Stimulated activated CD4-positive, alpha-beta T cell treated with anti-CD3 and anti-CD28 coated beads, Interleukin-4, amount 100 ng/mL, for 4 hours (primary cell): ENCODE results near the gene PCGF3.
"Not testable (repeated sequence)": the region's sequence is repeated elsewhere in the genome, so short reads cannot be mapped to it uniquely, and the experiment has no call there.

Experiments used
- DNase-seq, 2 experiments: peaks; one replicate each; pipeline ENCODE4 v3.0.0-alpha.2; 2020

Gene PCGF3

GRCh38 chr4:743463-744211 is 38.0 kb downstream of the PCGF3 start:
- no peak for DNase-seq

DNA sequence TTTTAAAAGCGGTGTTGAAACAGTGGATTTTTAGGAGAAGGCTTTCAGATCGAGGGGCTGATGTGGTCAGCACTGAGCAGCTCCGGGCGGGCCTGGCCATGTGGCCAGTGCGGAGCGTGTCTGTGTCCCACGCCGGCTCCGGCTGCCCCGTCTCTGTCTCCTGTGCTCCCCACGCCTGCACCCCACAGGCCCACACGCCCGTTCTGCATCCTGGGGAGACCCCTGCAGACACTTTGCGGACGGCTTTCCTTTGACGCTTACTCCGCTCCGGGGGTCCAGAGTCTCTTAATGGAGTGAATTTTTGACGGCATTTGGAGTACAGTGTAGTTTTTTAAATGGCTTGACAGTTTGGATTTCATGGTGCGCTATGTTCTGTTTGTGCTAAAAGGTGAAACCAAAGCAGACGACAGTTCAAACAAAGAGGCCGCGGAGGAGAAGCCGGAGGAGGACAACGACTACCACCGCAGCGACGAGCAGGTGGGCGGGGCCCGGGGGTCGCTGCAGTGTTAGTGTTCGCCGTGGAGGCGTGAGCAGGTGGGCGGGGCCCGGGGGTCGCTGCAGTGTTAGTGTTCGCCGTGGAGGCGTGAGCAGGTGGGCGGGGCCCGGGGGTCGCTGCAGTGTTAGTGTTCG is 38.7 kb downstream of the PCGF3 start:
- no peak for DNase-seq

GRCh38 chr4:747546-748170 is 42.0 kb downstream of the PCGF3 start:
- no peak for DNase-seq

DNA sequence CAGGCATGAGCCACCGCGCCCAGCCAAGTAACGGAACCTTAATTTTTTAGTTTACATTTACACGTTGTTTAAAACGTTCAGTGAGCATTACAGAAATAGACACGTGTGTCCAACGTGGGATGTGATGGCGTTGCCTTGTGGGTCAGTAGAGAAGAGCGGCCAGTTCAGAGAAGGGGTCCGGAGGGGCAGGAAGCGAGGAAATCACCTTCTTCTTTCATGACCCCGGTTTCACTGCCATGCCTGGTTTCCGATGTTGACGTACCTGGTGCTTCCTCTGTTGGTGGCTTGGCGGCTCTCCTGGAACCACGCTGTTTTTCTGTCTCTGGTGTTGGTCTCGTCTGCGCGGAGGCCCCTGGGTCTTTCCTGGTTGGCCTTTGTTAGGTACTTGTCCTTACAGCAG is 42.8 kb downstream of the PCGF3 start:
- no peak for DNase-seq

DNA sequence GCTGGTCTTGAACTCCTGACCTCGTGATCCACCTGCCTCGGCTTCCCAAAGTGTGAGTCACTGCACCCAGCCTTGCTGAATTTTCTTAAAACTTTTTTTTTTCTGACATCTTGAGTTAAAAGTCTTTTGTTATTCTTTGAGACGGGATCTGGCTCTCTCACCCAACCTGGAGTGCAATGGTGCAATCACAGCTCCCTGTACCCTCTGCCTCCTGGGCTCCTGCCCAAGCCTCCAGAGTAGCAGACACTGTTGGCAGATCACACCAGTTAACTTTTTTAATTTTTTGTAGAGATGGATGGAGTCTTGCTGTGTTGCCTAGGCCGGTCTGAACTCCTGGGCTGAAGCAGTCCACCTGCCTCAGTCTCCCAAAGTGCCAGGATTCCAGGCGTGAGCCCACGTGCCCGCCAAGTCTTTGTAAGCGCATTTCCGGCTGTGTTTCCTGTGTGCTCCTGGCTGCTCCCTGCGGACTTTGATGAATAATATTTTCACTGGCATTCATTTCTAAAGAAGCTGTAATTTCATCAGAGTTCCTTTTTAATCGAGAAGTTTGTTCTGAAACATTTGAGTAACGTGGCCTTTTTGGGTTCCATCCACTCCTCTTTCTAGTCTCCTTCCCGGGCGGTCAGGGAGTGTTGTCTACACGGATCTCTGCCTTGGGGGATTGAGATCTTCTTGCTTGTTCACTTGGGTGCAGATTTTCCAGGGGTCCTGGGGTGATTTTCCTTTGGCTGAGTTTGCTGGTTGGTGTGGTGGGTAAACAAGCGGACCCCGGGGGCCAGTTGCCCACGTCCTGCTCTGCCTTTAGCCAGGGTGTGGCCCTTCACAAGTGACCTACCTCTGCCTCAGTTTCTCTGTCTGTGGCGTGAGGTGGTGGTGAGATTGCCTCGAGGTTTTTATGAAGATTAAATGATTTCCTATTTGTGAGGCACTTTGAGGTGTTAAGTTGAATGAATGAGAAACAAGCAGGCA is 44.4 kb downstream of the PCGF3 start:
- no peak for DNase-seq

- no peak for DNase-seq
Observed at GRCh38 chr4:751676-752075, 46.0 kb downstream of the PCGF3 start.

DNA sequence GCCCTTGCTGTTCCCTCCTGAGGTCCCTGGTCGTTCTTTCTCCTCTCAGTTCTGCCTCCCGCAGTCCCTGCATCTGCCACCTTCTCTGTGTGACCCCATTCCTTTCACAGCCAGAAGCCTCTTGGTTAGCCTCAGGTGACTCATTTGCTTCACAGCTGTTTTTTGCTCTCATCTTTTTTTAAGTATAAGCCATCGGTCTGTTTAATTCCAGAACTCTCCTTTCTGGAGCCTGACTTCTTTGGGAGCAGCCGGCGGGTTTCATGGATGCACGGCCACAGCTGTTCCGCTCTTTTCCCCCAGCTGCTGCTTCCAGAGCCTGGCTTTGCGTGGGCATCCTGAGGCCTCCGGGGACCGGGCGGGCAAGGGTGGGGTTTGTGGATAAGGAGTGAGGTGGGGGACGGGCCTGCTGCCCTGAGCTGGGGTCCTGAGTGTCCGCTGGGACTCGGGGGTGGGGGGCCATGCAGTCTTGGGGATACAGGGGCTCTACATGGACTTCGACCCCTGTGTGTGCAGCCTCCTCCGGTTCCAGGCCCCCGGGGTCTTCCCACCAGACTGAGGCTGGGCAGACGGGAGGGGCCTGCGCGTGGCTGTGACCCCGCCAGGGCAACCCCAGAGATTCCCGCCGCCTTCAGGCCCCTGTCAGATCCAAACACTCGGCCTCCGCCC is 46.7 kb downstream of the PCGF3 start:
- DNase-seq, result no peak

- not testable (repeated sequence) for DNase-seq
Observed at GRCh38 chr4:753186-753585, 47.6 kb downstream of the PCGF3 start.

- DNase-seq, result no peak
Observed at GRCh38 chr4:754221-755120, 48.8 kb downstream of the PCGF3 start.

DNA sequence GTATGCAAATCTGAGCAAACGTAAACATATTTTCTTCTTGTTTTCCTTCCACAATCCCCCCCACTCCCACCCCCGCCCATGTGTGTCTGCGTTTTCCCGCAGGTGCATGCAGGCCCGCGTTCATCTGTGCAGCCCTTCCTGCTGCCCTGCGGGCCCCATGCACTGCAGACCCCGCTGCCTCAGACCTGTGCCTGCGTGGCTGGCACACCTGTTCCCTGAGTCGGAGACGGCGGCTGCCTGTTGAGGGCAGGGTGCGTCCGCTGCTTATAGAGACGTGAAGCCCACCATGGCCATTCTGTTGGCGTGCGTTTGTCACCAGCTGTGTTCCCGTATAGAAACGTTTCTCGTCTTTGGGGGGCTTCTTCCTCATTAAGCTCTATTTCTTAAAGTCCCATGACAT is 51.5 kb downstream of the PCGF3 start:
- DNase-seq, result no peak

DNA sequence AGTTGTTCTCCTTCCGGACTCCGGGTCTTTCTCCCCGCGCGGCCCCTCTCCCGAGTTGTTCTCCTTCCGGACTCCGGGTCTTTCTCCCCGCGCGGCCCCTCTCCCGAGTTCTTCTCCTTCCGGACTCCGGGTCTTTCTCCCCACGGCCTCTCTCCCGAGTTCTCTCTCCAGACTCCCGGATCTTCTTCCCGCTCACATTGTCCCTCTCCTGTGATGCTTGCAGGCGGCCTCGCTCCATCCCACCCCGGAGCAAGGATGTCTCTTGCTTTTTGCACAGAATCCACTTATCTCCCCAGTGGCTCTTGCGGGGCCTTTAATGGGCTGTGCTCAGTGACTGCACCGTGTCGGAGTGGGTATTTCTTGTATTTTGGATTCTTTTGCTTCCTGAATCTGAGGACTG is 54.2 kb downstream of the PCGF3 start:
- not testable (repeated sequence) for DNase-seq

DNA sequence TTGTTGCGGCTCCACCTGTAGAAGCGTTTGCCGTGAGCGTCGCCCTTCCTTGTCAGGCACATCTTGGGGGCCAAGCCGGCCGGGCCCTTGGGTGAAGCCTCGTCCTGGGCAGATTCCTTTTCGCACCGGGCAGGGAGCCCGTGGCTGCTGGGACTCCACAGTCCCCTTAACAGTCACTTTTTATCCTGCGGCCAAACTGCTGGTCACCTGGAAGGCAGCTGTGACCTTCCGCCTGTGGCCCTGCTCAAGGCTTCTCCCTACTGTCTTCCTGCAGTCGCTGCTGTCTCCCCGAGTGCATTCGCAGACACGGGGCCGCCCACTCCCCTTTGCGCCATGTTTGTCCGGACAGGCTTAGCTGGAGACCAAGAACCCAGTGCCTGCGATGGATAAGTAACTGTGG is 55.0 kb downstream of the PCGF3 start:
- no peak for DNase-seq

GRCh38 chr4:761086-761485 is 55.5 kb downstream of the PCGF3 start:
- DNase-seq, result no peak

DNA sequence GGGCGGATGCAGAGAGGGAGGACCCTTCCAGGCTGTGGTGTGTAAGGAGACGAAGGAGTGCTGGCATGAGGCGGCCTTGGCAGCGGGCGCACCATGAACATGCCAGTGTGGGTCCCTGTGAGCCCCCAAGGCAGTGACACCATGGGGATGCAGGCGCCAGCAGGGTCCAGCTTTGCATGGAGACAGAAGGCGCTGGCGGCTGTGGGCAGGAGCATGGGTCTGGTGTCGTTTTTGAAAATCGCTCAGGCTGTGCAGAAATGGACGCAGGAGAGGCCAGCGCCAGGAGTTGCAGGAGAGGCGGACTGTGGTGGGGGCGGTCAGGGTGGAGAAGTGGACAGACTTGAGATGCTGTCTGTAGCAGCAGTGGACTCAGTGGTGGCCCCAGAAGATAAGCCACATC is 56.1 kb downstream of the PCGF3 start:
- no peak for DNase-seq

GRCh38 chr4:762211-763190 is 56.9 kb downstream of the PCGF3 start:
- DNase-seq, result no peak

GRCh38 chr4:763191-763810 is 57.7 kb downstream of the PCGF3 start:
- no peak for DNase-seq

GRCh38 chr4:763922-764321 is 58.3 kb downstream of the PCGF3 start:
- DNase-seq, result no peak

DNA sequence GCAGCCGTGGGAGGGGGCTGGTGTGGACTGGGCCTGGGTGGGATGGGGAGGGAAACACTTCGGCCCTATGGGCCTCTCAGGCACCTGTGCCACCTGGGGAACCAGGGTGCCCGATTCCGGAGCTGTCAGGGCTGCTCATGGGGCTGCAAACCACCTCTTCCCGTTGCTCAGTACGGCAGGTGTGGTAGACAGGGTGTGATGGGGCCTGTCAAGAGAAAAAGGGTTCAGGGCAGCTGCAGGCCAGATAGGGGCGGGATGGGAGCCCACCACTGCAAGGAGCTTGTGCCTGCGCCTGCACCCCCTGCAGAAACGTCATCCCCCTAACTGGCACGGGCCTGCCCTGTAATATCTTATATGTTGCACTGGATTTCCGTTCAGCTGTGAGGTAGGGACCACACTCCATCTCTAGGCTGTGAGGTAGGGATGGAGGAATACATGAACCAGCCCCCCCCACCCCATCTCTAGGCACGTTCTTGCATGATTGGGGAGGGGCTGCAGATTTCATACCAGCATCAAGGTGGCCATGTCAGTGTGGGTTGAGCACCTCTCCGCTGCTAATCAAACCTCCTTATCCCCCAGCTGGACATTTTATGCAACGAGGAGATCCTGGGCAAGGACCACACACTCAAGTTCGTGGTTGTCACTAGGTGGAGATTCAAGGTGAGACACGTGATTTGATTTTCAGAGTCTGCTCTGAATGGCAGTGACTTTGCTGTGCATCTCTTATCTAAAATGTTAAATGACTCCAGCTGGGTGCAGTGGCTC is 59.0 kb downstream of the PCGF3 start:
- DNase-seq, result no peak

- DNase-seq, result no peak
Observed at GRCh38 chr4:766152-766515, 60.5 kb downstream of the PCGF3 start.
